OCI-LY7 (cell line): ENCODE results near the gene CCT6A.
"Not testable (repeated sequence)": the region's sequence is repeated elsewhere in the genome, so short reads cannot be mapped to it uniquely, and the experiment has no call there.

Source experiments
- CTCF ChIP-seq: fragments of 200-600 bp; sonication (generic); conservative IDR thresholded peaks from 2 replicates; pipeline ENCODE4 v1.5.1; 2014; ENCODE audit warnings: mild to moderate bottlenecking, antibody characterized with exemption, low read length, moderate library complexity, mixed read lengths
- EZH2phosphoT487 ChIP-seq: fragments of 200-600 bp; sonication (generic); IDR thresholded peaks from 2 replicates; pipeline ENCODE4 v1.6.1; 2018; ENCODE audit warnings: low read depth, borderline replicate concordance, mild to moderate bottlenecking, mixed run types, antibody characterized with exemption, low read length, moderate library complexity, mixed read lengths

GRCh38 chr7:56112244-56112643 lies 60.7 kb downstream of the CCT6A start:
- not testable (repeated sequence) for TF ChIP-seq CTCF, EZH2phosphoT487
